OCI-LY7 (cell line): Measurements from ENCODE around the gene ANK3. TPM values are rescaled to one million over a fixed set of nuclear protein-coding genes. Genes with fewer than 3 reads are reported as not detected.

Source experiments
- BruUV-seq: library from RNA; stranded (reverse); fragments of 400-500 nt; replicated peaks from 2 replicates; lab custom pipeline; 2021; lab: Mats Ljungman, UMichigan
- CTCF ChIA-PET: fragments of 300-600 bp; sonication (Branson Sonifier 250); formaldehyde crosslinking; loops from one replicate; lab custom pipeline; 2022; ENCODE audit warnings: antibody characterized with exemption; ENCODE audit not compliant: unreplicated experiment; lab: Charles Lee
- POLR2A ChIA-PET: fragments of 300-600 bp; sonication (Branson Sonifier 250); formaldehyde crosslinking; loops from one replicate; lab custom pipeline; 2022; ENCODE audit warnings: antibody characterized with exemption; lab: Charles Lee
- DNase-seq: peaks from one replicate; pipeline ENCODE4 v3.0.0-alpha.2; 2015; ENCODE audit warnings: low spot score
- H2AFZ ChIP-seq: fragments of 200-600 bp; sonication (generic), shearing (Covaris generic); 2 replicates; pipeline ENCODE4 v1.6.1; 2014; ENCODE audit warnings: mild to moderate bottlenecking, antibody characterized with exemption, low read length, moderate library complexity
- H3K27ac ChIP-seq: fragments of 200-600 bp; sonication (generic); 2 replicates; pipeline ENCODE4 v1.5.1; 2014; ENCODE audit warnings: mixed run types, low read depth, mild to moderate bottlenecking, moderate library complexity, low read length, inconsistent platforms; ENCODE audit not compliant: poor library complexity, severe bottlenecking
- H3K36me3 ChIP-seq: fragments of 200-600 bp; sonication (generic); 2 replicates; pipeline ENCODE4 v1.6.1; 2014; ENCODE audit warnings: mild to moderate bottlenecking, antibody characterized with exemption, low read length, moderate library complexity, mixed read lengths; ENCODE audit not compliant: insufficient read depth
- H3K4me1 ChIP-seq: fragments of 200-600 bp; sonication (generic); 2 replicates; pipeline ENCODE4 v1.5.1; 2014; ENCODE audit warnings: mild to moderate bottlenecking, low read length; ENCODE audit not compliant: insufficient read depth, poor library complexity, severe bottlenecking
- H3K4me2 ChIP-seq: fragments of 200-600 bp; sonication (generic); 2 replicates; pipeline ENCODE4 v1.6.1; 2014; ENCODE audit warnings: mild to moderate bottlenecking, low read length
- H3K4me3 ChIP-seq: fragments of 200-600 bp; sonication (generic); 2 replicates; pipeline ENCODE4 v1.5.1; 2014; ENCODE audit warnings: mild to moderate bottlenecking, low read depth, low read length; ENCODE audit not compliant: poor library complexity, severe bottlenecking
- H3K79me2 ChIP-seq: fragments of 200-600 bp; sonication (generic); 2 replicates; pipeline ENCODE4 v1.6.1; 2016; ENCODE audit warnings: low read depth, mild to moderate bottlenecking, low read length, moderate library complexity, mixed read lengths; ENCODE audit not compliant: insufficient read depth
- H3K9me2 ChIP-seq: fragments of 200-600 bp; sonication (generic); 2 replicates; pipeline ENCODE4 v1.6.1; 2016; ENCODE audit warnings: mild to moderate bottlenecking, low read length, mixed read lengths; ENCODE audit not compliant: insufficient read depth
- H3K9me3 ChIP-seq: fragments of 200-600 bp; sonication (generic); 2 replicates; pipeline ENCODE4 v1.6.1; 2014; ENCODE audit warnings: mild to moderate bottlenecking, mixed run types, low read length, mixed read lengths
- H4K20me1 ChIP-seq: fragments of 200-600 bp; sonication (generic); 2 replicates; pipeline ENCODE4 v1.6.1; 2014; ENCODE audit warnings: mild to moderate bottlenecking, antibody characterized with exemption, low read length, moderate library complexity, mixed read lengths; ENCODE audit not compliant: insufficient read depth
- EZH2phosphoT487 ChIP-seq: fragments of 200-600 bp; sonication (generic); IDR thresholded peaks from 2 replicates; pipeline ENCODE4 v1.6.1; 2018; ENCODE audit warnings: low read depth, borderline replicate concordance, mild to moderate bottlenecking, mixed run types, antibody characterized with exemption, low read length, moderate library complexity, mixed read lengths
- intact Hi-C: fragments of 100-400 bp; cut with micrococcal nuclease; formaldehyde crosslinking; loops from one replicate; pipeline ENCODE4 v1.10.0; 2022; ENCODE audit not compliant: unreplicated experiment
- total RNA-seq, 2 experiments: library from RNA; depleted of rRNA in 1 of 2; stranded (reverse); fragments of >200 nt in 1 of 2; shearing (Covaris generic) in 1 of 2; gene quantifications; 2 replicates each; pipeline ENCODE4 v1.2.3, GENCODE V29; 2014 to 2022
- TF ChIP-seq, protein P1 (sequence below): fragments of 200-600 bp; sonication (generic); conservative IDR thresholded peaks from 2 replicates; pipeline ENCODE4 v1.5.1; 2014; ENCODE audit warnings: mild to moderate bottlenecking, antibody characterized with exemption, low read length, moderate library complexity, mixed read lengths

The ANK3 gene
- total RNA-seq, 2 experiments from 2014 or later: 0.13 to 0.49 TPM

DNA sequence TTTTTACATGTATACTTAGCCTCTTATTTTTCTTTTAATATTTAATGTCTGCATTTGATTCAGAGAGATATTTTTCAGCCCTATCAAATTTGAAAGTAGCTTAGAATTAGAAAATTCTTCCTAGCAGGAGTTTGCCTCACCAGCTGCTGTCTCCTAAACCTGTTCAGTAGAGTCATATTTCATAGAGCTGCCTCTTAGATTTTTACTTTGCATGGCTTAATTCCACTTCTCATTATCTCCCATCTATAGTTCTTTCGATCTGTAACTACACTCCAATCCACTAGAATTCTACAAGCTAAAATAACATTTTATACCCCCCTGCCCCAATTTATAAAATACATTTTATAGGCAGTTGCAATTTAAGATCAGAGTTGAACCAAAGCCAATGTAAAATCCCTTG, 227.0 kb downstream of the ANK3 start:
- H3K79me2 ChIP-seq: no peaks in the 10 kb centered on the region
- DNase-seq: no peak
- H2AFZ ChIP-seq: no peak overlapping the region
- no TSS peak for BruUV-seq
- H3K4me1 ChIP-seq: no peaks in the 10 kb centered on the region
- TF ChIP-seq EZH2phosphoT487: no peak
- TF ChIP-seq, protein P1, sequence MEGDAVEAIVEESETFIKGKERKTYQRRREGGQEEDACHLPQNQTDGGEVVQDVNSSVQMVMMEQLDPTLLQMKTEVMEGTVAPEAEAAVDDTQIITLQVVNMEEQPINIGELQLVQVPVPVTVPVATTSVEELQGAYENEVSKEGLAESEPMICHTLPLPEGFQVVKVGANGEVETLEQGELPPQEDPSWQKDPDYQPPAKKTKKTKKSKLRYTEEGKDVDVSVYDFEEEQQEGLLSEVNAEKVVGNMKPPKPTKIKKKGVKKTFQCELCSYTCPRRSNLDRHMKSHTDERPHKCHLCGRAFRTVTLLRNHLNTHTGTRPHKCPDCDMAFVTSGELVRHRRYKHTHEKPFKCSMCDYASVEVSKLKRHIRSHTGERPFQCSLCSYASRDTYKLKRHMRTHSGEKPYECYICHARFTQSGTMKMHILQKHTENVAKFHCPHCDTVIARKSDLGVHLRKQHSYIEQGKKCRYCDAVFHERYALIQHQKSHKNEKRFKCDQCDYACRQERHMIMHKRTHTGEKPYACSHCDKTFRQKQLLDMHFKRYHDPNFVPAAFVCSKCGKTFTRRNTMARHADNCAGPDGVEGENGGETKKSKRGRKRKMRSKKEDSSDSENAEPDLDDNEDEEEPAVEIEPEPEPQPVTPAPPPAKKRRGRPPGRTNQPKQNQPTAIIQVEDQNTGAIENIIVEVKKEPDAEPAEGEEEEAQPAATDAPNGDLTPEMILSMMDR: no peak
- POLR2A ChIA-PET: interaction anchor here (0.6 to 1.0 kb wide), 3 partner anchors 14 to 775 kb away, joined by 3 to 4 read pairs (median 3); no protein-coding TSS in a partner anchor
- no peaks in the 10 kb centered on the region for H3K9me2 ChIP-seq
- no peak overlapping the region for H3K27ac ChIP-seq
- intact Hi-C loops: no loop called here
- no peaks in the 10 kb centered on the region for H3K36me3 ChIP-seq
- H4K20me1 ChIP-seq: no peaks in the 10 kb centered on the region
- CTCF ChIA-PET: no interaction called here
- no peak overlapping the region for H3K4me2 ChIP-seq
- H3K9me3 ChIP-seq: no peaks in the 10 kb centered on the region
- no peak overlapping the region for H3K4me3 ChIP-seq

DNA sequence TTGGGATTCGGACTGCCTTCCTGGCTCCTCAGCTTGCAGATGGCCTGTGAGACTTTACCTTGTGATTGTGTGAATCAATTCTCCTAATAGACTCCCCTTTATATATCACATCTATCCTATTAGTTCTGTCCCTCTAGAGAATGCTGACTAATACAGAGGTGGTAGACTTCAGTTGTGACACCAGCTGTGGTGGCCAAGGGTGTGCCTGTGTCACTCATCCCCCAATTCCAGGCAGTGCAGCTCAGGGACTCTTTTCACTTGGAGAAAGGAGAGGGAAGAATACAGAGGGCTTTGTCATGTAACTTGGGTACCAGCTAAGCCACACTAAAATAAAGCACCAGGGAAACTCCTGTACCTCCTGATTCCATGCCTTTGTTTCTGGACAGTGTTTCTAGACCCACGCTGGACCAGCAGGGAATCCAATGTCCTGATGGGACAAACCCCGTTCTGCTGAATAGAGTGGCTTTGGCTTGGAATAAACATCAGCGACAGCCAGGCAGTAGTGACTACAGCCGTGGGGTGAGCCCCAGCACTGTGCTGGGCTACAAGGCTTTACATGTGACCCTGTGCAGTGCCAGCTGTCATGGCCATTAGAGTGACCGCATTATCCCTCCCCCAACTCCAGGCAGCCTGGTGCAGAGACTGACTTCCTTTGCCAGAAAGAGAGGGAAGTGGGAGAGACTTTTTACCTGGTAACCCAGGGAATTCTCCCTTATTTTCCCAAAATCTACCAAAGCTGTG, 233.6 kb downstream of the ANK3 start:
- no peaks in the 10 kb centered on the region for H3K79me2 ChIP-seq
- H3K9me2 ChIP-seq: no peaks in the 10 kb centered on the region
- no peak overlapping the region for H3K4me3 ChIP-seq
- CTCF ChIA-PET: no interaction called here
- POLR2A ChIA-PET: no interaction called here
- H3K4me1 ChIP-seq: no peaks in the 10 kb centered on the region
- H3K4me2 ChIP-seq: no peak overlapping the region
- DNase-seq: no peak
- no peaks in the 10 kb centered on the region for H3K36me3 ChIP-seq
- BruUV-seq: no TSS peak
- no peak for TF ChIP-seq EZH2phosphoT487
- TF ChIP-seq, protein P1: no peak
- H3K27ac ChIP-seq: no peak overlapping the region
- no peak overlapping the region for H2AFZ ChIP-seq
- no peaks in the 10 kb centered on the region for H4K20me1 ChIP-seq
- intact Hi-C loops: no loop called here
- H3K9me3 ChIP-seq: no peaks in the 10 kb centered on the region
